Peyer's patch (tissue), 4 donors: ENCODE measurements around the gene LPAR1. TPM values are rescaled to one million over a fixed set of nuclear protein-coding genes. Genes with fewer than 3 reads are reported as not detected.
"Not testable (repeated sequence)": the region's sequence is repeated elsewhere in the genome, so short reads cannot be mapped to it uniquely, and the experiment has no call there.

Experiments
- DNase-seq, 3 donors: peaks; one replicate each; pipeline ENCODE4 v3.0.0-alpha.2; 2017 to 2019
- H3K27ac ChIP-seq, 4 donors: fragments of 200-600 bp; sonication (generic); one replicate each; pipeline ENCODE4 v1.5.1; 2016 to 2019
- H3K27me3 ChIP-seq, 2 donors: fragments of 200-600 bp; sonication (generic); one replicate each; pipeline ENCODE4 v1.5.1; 2019
- H3K36me3 ChIP-seq, 3 donors: fragments of 200-600 bp; sonication (generic); one replicate each; pipeline ENCODE4 v1.5.1; 2016 to 2019
- H3K4me1 ChIP-seq, 4 donors: fragments of 200-600 bp; sonication (generic); one replicate each; pipeline ENCODE4 v1.5.1; 2016 to 2019
- H3K4me3 ChIP-seq, 4 donors: fragments of 200-600 bp; sonication (generic); 1 replicate in 3 of 4; 2 replicates in 1 of 4; pipeline ENCODE4 v1.5.1; 2016 to 2019; ENCODE audit warnings: mild to moderate bottlenecking in 1 of 4
- H3K9me3 ChIP-seq, 4 donors: fragments of 200-600 bp; sonication (generic); one replicate each; pipeline ENCODE4 v1.5.1; 2016 to 2019; ENCODE audit warnings: mild to moderate bottlenecking in 1 of 4
- CTCF ChIP-seq, 6 experiments: fragments of 450-650 bp in 4 of 6; fragments of 200-600 bp in 2 of 6; sonication (generic) in 1 of 6; IDR thresholded peaks; one replicate each; pipeline ENCODE4 v1.5.1; 2017 to 2019; ENCODE audit warnings: antibody characterized with exemption in 6 of 6, mild to moderate bottlenecking in 3 of 6, moderate library complexity in 1 of 6
- POLR2A ChIP-seq, 2 donors: fragments of 450-650 bp; IDR thresholded peaks; one replicate each; pipeline ENCODE4 v1.5.1; 2017; ENCODE audit warnings: antibody characterized with exemption in 2 of 2, mild to moderate bottlenecking in 2 of 2, moderate library complexity in 2 of 2
- total RNA-seq, 4 donors: library from RNA; depleted of rRNA; stranded (reverse); fragments of >200 nt; gene quantifications; one replicate each; pipeline ENCODE4 v1.1.0, GENCODE V29; 2016

The LPAR1 gene
- total RNA-seq, 4 donors from 2014 or later = 25.0 to 56.1 (median 31.9) TPM

GRCh38 chr9:111063332-111063731, 25.1 kb upstream of the LPAR1 start:
- TF ChIP-seq CTCF (IDR thresholded peaks at IDR 0.05) = no peak
- no peaks in the 10 kb centered on the region for H3K27me3 ChIP-seq
- no peaks in the 10 kb centered on the region for H3K36me3 ChIP-seq
- no peak for DNase-seq
- H3K9me3 ChIP-seq = no peaks in the 10 kb centered on the region
- H3K4me1 ChIP-seq = no peaks in the 10 kb centered on the region
- no peak overlapping the region for H3K4me3 ChIP-seq
- no peak overlapping the region for H3K27ac ChIP-seq

GRCh38 chr9:111058166-111058565, 19.9 kb upstream of the LPAR1 start:
- DNase-seq = no peak
- H3K9me3 ChIP-seq = no peaks in the 10 kb centered on the region
- H3K27me3 ChIP-seq = no peaks in the 10 kb centered on the region
- no peaks in the 10 kb centered on the region for H3K36me3 ChIP-seq
- H3K4me1 ChIP-seq = no peaks in the 10 kb centered on the region
- TF ChIP-seq POLR2A (IDR thresholded peaks at IDR 0.05) (no peak), CTCF (IDR thresholded peaks at IDR 0.05) (no peak)
- no peak overlapping the region for H3K27ac ChIP-seq
- H3K4me3 ChIP-seq = no peak overlapping the region

- no peak overlapping the region for H3K4me3 ChIP-seq
- H3K27ac ChIP-seq = no peak overlapping the region
These were observed 18.3 kb upstream of the LPAR1 start for GRCh38 chr9:111056538-111056937.

GRCh38 chr9:111052791-111053190, 14.5 kb upstream of the LPAR1 start:
- no peaks in the 10 kb centered on the region for H3K4me1 ChIP-seq
- no peaks in the 10 kb centered on the region for H3K9me3 ChIP-seq
- no peak overlapping the region for H3K27ac ChIP-seq
- DNase-seq = no peak
- H3K27me3 ChIP-seq = no peaks in the 10 kb centered on the region
- no peak overlapping the region for H3K4me3 ChIP-seq
- TF ChIP-seq POLR2A (IDR thresholded peaks at IDR 0.05) (no peak), CTCF (IDR thresholded peaks at IDR 0.05) (no peak)
- H3K36me3 ChIP-seq = no peaks in the 10 kb centered on the region

More at GRCh38 chr9:111056538-111056937, 18.3 kb upstream of the LPAR1 start:
- no peaks in the 10 kb centered on the region for H3K9me3 ChIP-seq
- TF ChIP-seq CTCF (IDR thresholded peaks at IDR 0.05) = no peak
- TF ChIP-seq POLR2A (IDR thresholded peaks at IDR 0.05) = no peak
- H3K36me3 ChIP-seq = no peaks in the 10 kb centered on the region
- H3K27me3 ChIP-seq = no peaks in the 10 kb centered on the region
- no peaks in the 10 kb centered on the region for H3K4me1 ChIP-seq
- DNase-seq = no peak

GRCh38 chr9:111051400-111051799, 13.1 kb upstream of the LPAR1 start:
- H3K4me3 ChIP-seq = no peak overlapping the region
- no peaks in the 10 kb centered on the region for H3K4me1 ChIP-seq
- TF ChIP-seq POLR2A (IDR thresholded peaks at IDR 0.05) (no peak), CTCF (IDR thresholded peaks at IDR 0.05) (no peak)
- no peak for DNase-seq
- no peak overlapping the region for H3K27ac ChIP-seq
- H3K36me3 ChIP-seq = no peaks in the 10 kb centered on the region
- H3K27me3 ChIP-seq = no peaks in the 10 kb centered on the region
- H3K9me3 ChIP-seq = no peaks in the 10 kb centered on the region

- H3K36me3 ChIP-seq = no peaks in the 10 kb centered on the region
- TF ChIP-seq CTCF (IDR thresholded peaks at IDR 0.05) (no peak), POLR2A (IDR thresholded peaks at IDR 0.05) (no peak)
- H3K27ac ChIP-seq = no peak overlapping the region
- H3K27me3 ChIP-seq = no peaks in the 10 kb centered on the region
- no peaks in the 10 kb centered on the region for H3K9me3 ChIP-seq
- no peak for DNase-seq
- H3K4me1 ChIP-seq = no peaks in the 10 kb centered on the region
- H3K4me3 ChIP-seq = no peak overlapping the region
These were observed 12.5 kb upstream of the LPAR1 start for GRCh38 chr9:111050819-111051218.

GRCh38 chr9:111047287-111047686, 9.0 kb upstream of the LPAR1 start:
- not testable (repeated sequence) for H3K27me3 ChIP-seq, H3K36me3 ChIP-seq, H3K27ac ChIP-seq, H3K9me3 ChIP-seq, H3K4me3 ChIP-seq, DNase-seq, H3K4me1 ChIP-seq
